Left lung (tissue), 10 donors: ENCODE data around the gene WBP1L. TPM values are rescaled to one million over a fixed set of nuclear protein-coding genes. Genes with fewer than 3 reads are reported as not detected.
"Not testable (repeated sequence)": the region's sequence is repeated elsewhere in the genome, so short reads cannot be mapped to it uniquely, and the experiment has no call there.

Source experiments
- ATAC-seq: fragments of 200-7000 bp; cut with Tn5 transposase; one replicate; pipeline ENCODE4 v1.9.1; 2020; ENCODE audit warnings: moderate library complexity
- DNase-seq, 4 donors: peaks; one replicate each; pipeline ENCODE4 v3.0.0-alpha.2; 2013 to 2020
- H3K27ac ChIP-seq, 2 donors: fragments of 200-600 bp; sonication (generic) in 1 of 2; one replicate each; pipeline versions ENCODE4 v1.5.0 to v1.8.0; 2020 to 2021
- H3K27me3 ChIP-seq, 2 donors: fragments of 200-600 bp; sonication (generic) in 1 of 2; one replicate each; pipeline versions ENCODE4 v1.5.0 to v1.8.0; 2020 to 2021
- H3K36me3 ChIP-seq, 2 donors: fragments of 200-600 bp; sonication (generic) in 1 of 2; one replicate each; pipeline versions ENCODE4 v1.5.0 to v1.8.0; 2020 to 2021
- H3K4me1 ChIP-seq, 2 donors: fragments of 200-600 bp; one replicate each; pipeline ENCODE4 v1.8.0; 2021
- H3K4me3 ChIP-seq, 2 donors: fragments of 200-600 bp; sonication (generic) in 1 of 2; one replicate each; pipeline versions ENCODE4 v1.5.0 to v1.8.0; 2020 to 2021; ENCODE audit warnings: mild to moderate bottlenecking in 1 of 2
- H3K9me3 ChIP-seq, 2 donors: fragments of 200-600 bp; sonication (generic) in 1 of 2; one replicate each; pipeline versions ENCODE4 v1.5.0 to v1.8.0; 2020 to 2021
- CTCF ChIP-seq, 2 donors: fragments of 200-600 bp; sonication (generic) in 1 of 2; IDR thresholded peaks; one replicate each; pipeline versions ENCODE4 v1.5.0 to v1.8.0; 2021; ENCODE audit warnings: antibody characterized with exemption in 2 of 2
- intact Hi-C, 2 donors: fragments of 100-400 bp; cut with DNase I; formaldehyde crosslinking; loops; one replicate each; pipeline versions ENCODE4 v1.11.2 to v1.14.2; 2022
- polyA plus RNA-seq, 6 donors: library from polyadenylated mRNA; unstranded; fragments of 120-200 nt; gene quantifications; one replicate each; pipeline ENCODE4 v1.2.1, GENCODE V29; 2013; ENCODE audit not compliant: insufficient read length in 6 of 6
- total RNA-seq, 2 donors: library from RNA; stranded (reverse); fragmentation: NEBNext Ultra II Directional; extraction: Animal tissue kit (Norgen Biotek cat#: 25700); gene quantifications; one replicate each; pipeline ENCODE4 v1.2.1, GENCODE V29; 2021
- donor health status: DM: no; HTN: yes; CAD: no.
- donor health status: DM: no; HTN: no; CAD: no.

Gene WBP1L
- total and polyA plus RNA-seq, 8 donors: 42.6 to 49.8 (median 45.9) TPM

DNA sequence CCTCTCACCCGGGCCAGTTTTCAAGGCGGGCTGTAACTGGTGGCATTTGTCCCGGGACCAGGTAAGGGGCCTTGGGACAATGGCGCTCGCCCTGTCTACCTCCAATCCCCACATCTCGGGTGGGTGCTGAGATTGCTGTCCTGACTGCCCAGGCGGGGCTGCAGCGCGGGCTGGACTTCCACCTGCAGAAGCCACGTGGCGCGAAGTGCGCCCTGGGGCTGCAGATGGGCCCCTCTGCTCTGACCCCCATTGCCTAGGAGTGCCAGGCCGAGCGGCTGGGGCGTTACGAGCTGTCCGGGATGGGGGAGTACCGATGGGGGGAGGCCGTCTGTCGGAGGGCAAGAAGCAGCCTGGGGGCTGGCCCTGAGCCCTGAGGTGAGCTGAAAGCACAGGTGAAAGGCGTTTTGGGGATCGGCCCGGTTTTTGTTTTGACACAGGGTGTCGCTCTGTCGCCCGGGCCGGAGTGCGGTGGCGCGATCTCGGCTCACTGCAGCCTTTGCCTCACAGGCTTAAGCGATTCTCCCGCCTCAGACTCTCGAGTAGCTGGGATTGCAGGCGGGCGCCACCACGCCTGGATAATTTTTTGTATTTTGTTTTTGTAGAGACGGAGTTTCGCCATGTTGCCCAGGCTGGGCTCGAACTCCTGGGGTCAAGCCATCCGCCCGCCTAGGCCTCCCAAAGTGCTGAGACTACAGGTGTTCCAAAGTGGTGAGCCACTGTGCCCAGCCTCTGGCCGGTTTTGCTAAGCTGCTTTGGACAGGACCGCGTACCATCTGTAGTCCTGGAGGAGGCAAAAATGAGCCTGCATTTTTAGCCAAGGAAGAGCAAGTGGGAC is 28.9 kb upstream of the WBP1L start, which contains the start of gene SFXN2:
Gene SFXN2 (plus strand): TSS at position 16 of the 835 bp plus-strand sequence. CDS start 12,001 bp downstream, outside the sequence.
- no peaks in the 10 kb centered on the region for H3K36me3 ChIP-seq
- peak within 1 kb of the TSS; percentile 88 to 94 for H3K27ac ChIP-seq
- H3K4me3 ChIP-seq: peak within 1 kb of the TSS; percentile 97
- no peaks in the 10 kb centered on the region for H3K27me3 ChIP-seq
- no peak for TF ChIP-seq CTCF (IDR thresholded peaks at IDR 0.05)
- DNase-seq: no peak
- ATAC-seq: peak; percentile 33
- no peaks in the 10 kb centered on the region for H3K9me3 ChIP-seq
- intact Hi-C loops: no loop called here
- H3K4me1 ChIP-seq: peaks cover 0 to 34% of the 10 kb centered on the region in 2 donors

GRCh38 chr10:102715880-102716279 is 27.9 kb upstream of the WBP1L start:
- DNase-seq (no peak), ATAC-seq (no peak)
- H3K27me3 ChIP-seq: no peaks in the 10 kb centered on the region
- no peaks in the 10 kb centered on the region for H3K36me3 ChIP-seq
- peaks cover 0 to 34% of the 10 kb centered on the region in 2 donors for H3K4me1 ChIP-seq
- no peaks in the 10 kb centered on the region for H3K9me3 ChIP-seq
- no peak for TF ChIP-seq CTCF (IDR thresholded peaks at IDR 0.05)
- H3K27ac ChIP-seq: no peak overlapping the region
- H3K4me3 ChIP-seq: no peak overlapping the region
- intact Hi-C loops: no loop called here

DNA sequence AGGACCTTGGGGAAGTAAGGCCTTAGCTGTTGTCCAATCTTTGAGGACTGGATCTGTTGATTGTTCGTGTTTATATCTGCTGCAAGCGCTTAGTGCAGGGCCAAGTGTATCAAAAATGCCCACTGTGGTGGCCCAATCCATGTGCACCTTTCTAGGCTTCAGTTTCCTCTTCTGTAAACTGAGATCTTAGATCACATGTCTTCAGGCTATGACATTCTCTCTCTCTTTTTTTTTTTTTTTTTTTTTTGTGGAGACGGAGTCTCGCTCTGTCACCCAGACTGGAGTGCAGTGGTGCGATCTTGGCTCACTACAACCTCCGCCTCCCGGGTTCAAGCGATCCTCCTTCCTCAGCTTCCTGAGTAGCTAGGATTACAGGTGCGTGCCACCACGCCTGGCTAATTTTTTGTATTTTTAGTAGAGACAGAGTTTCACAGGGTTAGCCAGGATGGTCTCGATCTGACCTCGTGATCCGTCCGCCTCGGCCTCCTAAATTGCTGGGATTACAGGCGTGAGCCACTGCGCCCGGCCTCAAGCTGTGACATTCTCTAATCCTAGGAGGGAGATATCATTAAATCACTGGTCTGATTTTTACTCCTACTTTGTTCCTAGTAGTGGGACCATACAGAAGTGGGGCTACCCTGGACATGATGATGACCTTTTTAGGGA is 26.7 kb upstream of the WBP1L start:
- H3K4me1 ChIP-seq: peaks cover 0 to 32% of the 10 kb centered on the region in 2 donors
- ATAC-seq, H3K4me3 ChIP-seq, DNase-seq, H3K27ac ChIP-seq, H3K27me3 ChIP-seq, intact Hi-C loops, H3K36me3 ChIP-seq, H3K9me3 ChIP-seq: not testable (repeated sequence)

- H3K4me3 ChIP-seq: no peak overlapping the region
- no peak for ATAC-seq
- no peaks in the 10 kb centered on the region for H3K27me3 ChIP-seq
- TF ChIP-seq CTCF (IDR thresholded peaks at IDR 0.05): no peak
- no peaks in the 10 kb centered on the region for H3K9me3 ChIP-seq
- no peak overlapping the region for H3K27ac ChIP-seq
- H3K4me1 ChIP-seq: peaks cover 0 to 21% of the 10 kb centered on the region in 2 donors
- H3K36me3 ChIP-seq: no peaks in the 10 kb centered on the region
- peak in 1 of 4 donors; percentile 48 for DNase-seq
- intact Hi-C loops: no loop called here
Measured at GRCh38 chr10:102718220-102718619, 25.5 kb upstream of the WBP1L start.

GRCh38 chr10:102720337-102720736 is 23.4 kb upstream of the WBP1L start:
- DNase-seq: no peak
- no peak overlapping the region for H3K27ac ChIP-seq
- TF ChIP-seq CTCF (IDR thresholded peaks at IDR 0.05): no peak
- H3K4me1 ChIP-seq: peaks cover 0 to 11% of the 10 kb centered on the region in 2 donors
- H3K4me3 ChIP-seq: no peak overlapping the region
- H3K9me3 ChIP-seq: no peaks in the 10 kb centered on the region
- no peaks in the 10 kb centered on the region for H3K36me3 ChIP-seq
- ATAC-seq: no peak
- no peaks in the 10 kb centered on the region for H3K27me3 ChIP-seq
- intact Hi-C loops: no loop called here
